Adrenal gland (tissue), 12 donors: Measurements from ENCODE around the gene RBM22. TPM values are rescaled to one million over a fixed set of nuclear protein-coding genes. Genes with fewer than 3 reads are reported as not detected.

Experiments
- DNase-seq, 7 donors: peaks; one replicate each; pipeline ENCODE4 v3.0.0-alpha.2; 2019 to 2020
- H3K27ac ChIP-seq, 5 donors: fragments of 200-600 bp; sonication (generic) in 4 of 5; 1 replicate in 3 of 5; 2 replicates in 2 of 5; pipeline versions ENCODE4 v1.5.1 to v1.8.0; 2016 to 2020; ENCODE audit warnings: mild to moderate bottlenecking in 1 of 5
- H3K27me3 ChIP-seq: fragments of 200-600 bp; 2 replicates; pipeline ENCODE4 v1.8.0; 2021
- H3K36me3 ChIP-seq, 2 donors: fragments of 200-600 bp; replicated peaks in 1 of 2; 1 replicate in 1 of 2; 2 replicates in 1 of 2; pipeline versions ENCODE4 v1.5.1 to v1.8.0; 2018 to 2022
- H3K4me1 ChIP-seq, 2 donors: fragments of 200-600 bp; replicated peaks in 1 of 2; 1 replicate in 1 of 2; 2 replicates in 1 of 2; pipeline versions ENCODE4 v1.5.1 to v1.8.0; 2018 to 2021
- H3K4me3 ChIP-seq, 4 donors: fragments of 200-600 bp; sonication (generic) in 3 of 4; one replicate each; pipeline ENCODE4 v1.5.1; 2016 to 2018
- H3K9me3 ChIP-seq, 3 donors: fragments of 200-600 bp; sonication (generic) in 1 of 3; replicated peaks in 1 of 3; 1 replicate in 2 of 3; 2 replicates in 1 of 3; pipeline versions ENCODE4 v1.5.1 to v1.8.0; 2016 to 2021
- POLR2A ChIP-seq, 2 donors: fragments of 450-650 bp; IDR thresholded peaks; one replicate each; pipeline ENCODE4 v1.6.1; 2017; ENCODE audit warnings: antibody characterized with exemption in 2 of 2, mild to moderate bottlenecking in 2 of 2, moderate library complexity in 1 of 2
- WGBS, 4 donors: extraction: QIAGEN DNeasy Blood & Tissue Kit in 2 of 4; methylation state at CpG; one replicate each; pipeline versions ENCODE4 v1.1.5 to v1.1.7; 2013 to 2017; 5-methylcytosine and 5-hydroxymethylcytosine counted together
- intact Hi-C, 2 donors: fragments of 100-400 bp; cut with DNase I; formaldehyde crosslinking; loops; one replicate each; pipeline versions ENCODE4 v1.14.1 to v1.15.0; 2022 to 2023
- polyA plus RNA-seq, 3 donors: library from polyadenylated mRNA; stranded (reverse); fragments of 200-250 nt in 2 of 3; fragments of 350-450 nt in 1 of 3; fragmentation: Illumina TruSeq in 1 of 3; extraction: RNeasy Lipid Tissue Mini Kit (QIAGEN cat#74804) in 1 of 3; gene quantifications; one replicate each; pipeline ENCODE4 v1.2.3, GENCODE V29; 2013 to 2014
- total RNA-seq, 9 donors: library from RNA; depleted of rRNA in 4 of 9; stranded (reverse); fragments of >200 nt in 4 of 9; fragments of 120-200 nt in 1 of 9; fragmentation: NEBNext Ultra II Directional in 1 of 9; extraction: Animal tissue kit (Norgen Biotek cat#: 25700) in 1 of 9; gene quantifications; one replicate each; pipeline versions ENCODE4 v1.1.0 to v1.2.4, GENCODE V29; 2013 to 2023
- TF ChIP-seq, protein P1 (sequence below), 6 experiments: fragments of 450-650 bp in 4 of 6; fragments of 200-600 bp in 2 of 6; sonication (generic) in 1 of 6; IDR thresholded peaks; 1 replicate in 5 of 6; 2 replicates in 1 of 6; pipeline versions ENCODE4 v1.5.1 to v1.8.0; 2016 to 2021; ENCODE audit warnings: antibody characterized with exemption in 6 of 6, mild to moderate bottlenecking in 2 of 6, moderate library complexity in 1 of 6
- donor health status: healthy with polysubstance abuse.
- donor health status: Bipolar disorder and iron deficiency.
- donor health status: DM: yes; HTN: yes; CAD: no.
- donor health status: DM: no; HTN: no; CAD: no.
- donor health status: DM: no; HTN: no; CAD: no.
- donor health status: DM: yes; HTN: yes; CAD: no.

RBM22 gene
- total and polyA plus RNA-seq, 12 donors: 28.2 to 80.4 (median 38.5) TPM

DNA sequence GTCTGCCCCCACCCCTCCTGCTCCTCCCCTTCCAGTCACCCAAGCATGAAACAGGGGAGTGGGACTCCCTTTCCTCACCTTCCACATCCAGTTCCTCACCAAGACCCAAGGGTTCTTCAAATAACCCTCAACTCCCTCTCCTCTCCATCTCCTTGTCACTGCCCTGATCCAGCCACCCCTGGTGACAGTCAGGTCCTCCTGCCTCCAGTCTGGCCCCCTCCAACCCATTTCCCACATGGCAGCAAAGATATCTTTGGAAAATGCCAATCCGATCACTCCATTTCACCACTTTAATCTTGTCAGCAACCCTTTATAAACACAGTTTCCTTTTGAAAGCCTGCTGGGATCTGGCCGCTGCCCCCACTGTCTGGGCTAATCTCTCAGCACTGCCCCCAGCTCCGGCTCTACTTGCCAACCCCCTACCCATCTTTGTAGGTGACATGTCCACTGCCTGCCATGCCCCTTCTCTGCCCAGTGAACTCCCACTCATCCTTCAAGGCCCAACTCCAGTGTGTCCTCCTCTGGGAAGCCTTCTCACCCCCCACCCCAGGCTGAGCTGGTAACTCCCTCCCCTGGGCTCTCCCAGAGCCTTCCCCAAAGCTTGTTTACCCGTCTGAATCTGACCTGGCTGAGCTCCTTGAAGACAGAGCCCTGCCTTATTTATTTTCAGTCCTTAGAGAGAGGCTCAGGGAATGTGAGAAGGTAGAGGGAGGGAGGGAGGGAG lies 40.6 kb downstream of the RBM22 start:
- DNase-seq: peak in 2 of 7 donors; percentile 13 to 50
- 53 to 62% (median 58%) methylated on average over 4 of the region's 4 CpGs for WGBS, 4 donors
- Histone ChIP-seq H3K27me3 (no peaks in the 10 kb centered on the region), H3K27ac (peak overlapping the region in 1 of 5 donors; percentile 79), H3K4me1 (peaks cover 12 to 21% of the 10 kb centered on the region in 2 donors), H3K9me3 (no peaks in the 10 kb centered on the region), H3K36me3 (no peaks in the 10 kb centered on the region), H3K4me3 (no peak overlapping the region)
- intact Hi-C loops: loop anchor here in 1 of 2 donors (10.0 kb wide), 1 partner anchor 185 kb away; the partner anchor contains the start of gene IRGM
- no peak for TF ChIP-seq POLR2A (IDR thresholded peaks at IDR 0.05)
- TF ChIP-seq, protein P1, sequence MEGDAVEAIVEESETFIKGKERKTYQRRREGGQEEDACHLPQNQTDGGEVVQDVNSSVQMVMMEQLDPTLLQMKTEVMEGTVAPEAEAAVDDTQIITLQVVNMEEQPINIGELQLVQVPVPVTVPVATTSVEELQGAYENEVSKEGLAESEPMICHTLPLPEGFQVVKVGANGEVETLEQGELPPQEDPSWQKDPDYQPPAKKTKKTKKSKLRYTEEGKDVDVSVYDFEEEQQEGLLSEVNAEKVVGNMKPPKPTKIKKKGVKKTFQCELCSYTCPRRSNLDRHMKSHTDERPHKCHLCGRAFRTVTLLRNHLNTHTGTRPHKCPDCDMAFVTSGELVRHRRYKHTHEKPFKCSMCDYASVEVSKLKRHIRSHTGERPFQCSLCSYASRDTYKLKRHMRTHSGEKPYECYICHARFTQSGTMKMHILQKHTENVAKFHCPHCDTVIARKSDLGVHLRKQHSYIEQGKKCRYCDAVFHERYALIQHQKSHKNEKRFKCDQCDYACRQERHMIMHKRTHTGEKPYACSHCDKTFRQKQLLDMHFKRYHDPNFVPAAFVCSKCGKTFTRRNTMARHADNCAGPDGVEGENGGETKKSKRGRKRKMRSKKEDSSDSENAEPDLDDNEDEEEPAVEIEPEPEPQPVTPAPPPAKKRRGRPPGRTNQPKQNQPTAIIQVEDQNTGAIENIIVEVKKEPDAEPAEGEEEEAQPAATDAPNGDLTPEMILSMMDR (IDR thresholded peaks at IDR 0.05): no peak

DNA sequence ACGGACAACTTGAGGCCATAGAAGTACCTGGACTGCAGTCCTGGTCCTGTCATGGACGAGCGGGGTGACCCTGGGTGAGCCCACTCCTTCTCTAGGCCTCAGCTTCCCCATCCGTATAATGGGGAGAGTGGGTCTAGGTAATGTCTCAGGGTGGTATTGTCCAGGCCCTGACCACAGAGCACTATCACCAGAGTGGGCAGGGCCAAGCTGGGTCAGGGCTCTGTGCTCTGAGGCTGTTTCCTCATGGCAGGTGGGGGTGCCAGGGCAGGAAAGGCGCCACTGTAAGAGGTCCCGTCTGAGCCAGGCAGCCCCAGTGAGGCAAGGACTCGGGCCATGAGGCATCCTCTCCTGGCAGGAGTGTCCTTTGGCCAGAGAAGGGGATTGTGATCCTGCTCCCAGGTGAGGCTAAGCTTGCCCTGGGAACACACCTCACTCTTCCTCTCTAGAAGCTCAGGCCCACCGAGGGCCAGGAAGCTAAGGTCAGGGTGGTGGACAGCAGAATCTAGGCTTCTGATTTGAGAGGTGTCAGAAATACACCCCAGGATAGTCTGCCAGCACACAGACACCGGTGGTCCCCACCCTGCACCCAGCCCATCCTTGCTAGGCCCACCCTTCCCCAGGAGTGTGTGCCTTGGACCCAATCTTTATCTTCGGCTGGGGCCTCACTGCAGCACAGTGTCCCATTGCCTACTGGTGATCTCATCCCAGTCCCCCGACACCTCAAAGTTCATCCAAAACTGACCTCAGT lies 41.3 kb downstream of the RBM22 start:
- H3K36me3 ChIP-seq: no peaks in the 10 kb centered on the region
- TF ChIP-seq, protein P1 (IDR thresholded peaks at IDR 0.05): no peak
- peak in 1 of 2 donors; percentile 6 for TF ChIP-seq POLR2A (IDR thresholded peaks at IDR 0.05)
- DNase-seq: peak in 6 of 7 donors; percentile 27 to 64 (median 56)
- WGBS, 4 donors: 64 to 73% (median 70%) methylated on average over 4 to 11 of the region's 11 CpGs
- peaks cover 12 to 21% of the 10 kb centered on the region in 2 donors for H3K4me1 ChIP-seq
- no peak overlapping the region for H3K4me3 ChIP-seq
- peak overlapping the region in 2 of 5 donors; percentile 63 to 79 for H3K27ac ChIP-seq
- no peaks in the 10 kb centered on the region for H3K9me3 ChIP-seq
- H3K27me3 ChIP-seq: no peaks in the 10 kb centered on the region
- intact Hi-C loops: loop anchor here (5.0 to 10.0 kb wide), 2 partner anchors 97 to 185 kb away; partner anchors contain the start of gene IRGM (in 1 of the 2)

DNA sequence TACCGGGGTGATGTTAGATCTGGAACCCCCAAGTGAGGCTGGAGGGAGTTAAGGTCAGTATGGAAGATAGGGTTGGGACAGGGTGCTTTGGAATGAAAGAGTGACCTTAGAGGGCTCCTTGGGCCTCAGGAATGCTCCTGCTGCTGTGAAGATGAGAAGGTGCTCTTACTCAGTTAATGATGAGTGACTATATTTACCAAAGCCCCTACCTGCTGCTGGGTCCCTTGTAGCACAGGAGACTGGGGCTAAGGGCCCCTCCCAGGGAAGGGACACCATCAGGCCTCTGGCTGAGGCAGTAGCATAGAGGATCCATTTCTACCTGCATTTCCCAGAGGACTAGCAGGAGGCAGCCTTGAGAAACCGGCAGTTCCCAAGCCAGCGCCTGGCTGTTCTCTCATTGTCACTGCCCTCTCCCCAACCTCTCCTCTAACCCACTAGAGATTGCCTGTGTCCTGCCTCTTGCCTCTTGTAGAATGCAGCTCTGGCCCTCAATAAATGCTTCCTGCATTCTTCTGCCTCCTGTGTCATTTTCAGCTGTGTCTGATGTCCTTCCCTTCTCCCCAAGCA lies 42.1 kb downstream of the RBM22 start:
- Histone ChIP-seq H3K9me3 (no peaks in the 10 kb centered on the region), H3K27me3 (no peaks in the 10 kb centered on the region), H3K27ac (peak overlapping the region in 3 of 5 donors; percentile 63 to 83 (median 79)), H3K36me3 (no peaks in the 10 kb centered on the region), H3K4me3 (no peak overlapping the region), H3K4me1 (peaks cover 12 to 24% of the 10 kb centered on the region in 2 donors)
- intact Hi-C loops: loop anchor here (5.0 kb wide), 1 partner anchor 96 kb away; no protein-coding TSS in a partner anchor
- WGBS, 4 donors: 28 to 48% (median 32%) methylated on average over 3 of the region's 3 CpGs
- TF ChIP-seq POLR2A (IDR thresholded peaks at IDR 0.05): peak in 1 of 2 donors; percentile 7
- TF ChIP-seq, protein P1 (IDR thresholded peaks at IDR 0.05): no peak
- DNase-seq: peak in 4 of 7 donors; percentile 26 to 71 (median 55)

DNA sequence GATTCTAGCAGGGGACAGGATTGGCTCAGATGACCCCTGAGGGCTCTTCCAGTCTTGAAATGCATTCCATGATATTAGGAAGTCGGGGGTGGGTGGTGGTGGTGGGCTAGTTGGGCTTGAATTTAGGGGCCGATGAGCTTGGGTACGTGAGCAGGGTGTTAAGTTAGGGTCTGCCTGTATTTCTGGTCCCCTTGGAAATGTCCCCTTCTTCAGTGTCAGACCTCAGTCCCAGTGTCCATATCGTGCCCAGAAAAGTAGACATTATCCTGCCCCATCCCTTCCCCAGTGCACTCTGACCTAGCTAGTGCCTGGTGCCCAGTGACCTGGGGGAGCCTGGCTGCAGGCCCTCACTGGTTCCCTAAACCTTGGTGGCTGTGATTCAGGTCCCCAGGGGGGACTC lies 42.7 kb downstream of the RBM22 start:
- intact Hi-C loops: loop anchor here (5.0 kb wide), 1 partner anchor 96 kb away; no protein-coding TSS in a partner anchor

More for the DNA sequence above, 42.7 kb downstream of the RBM22 start:
- Histone ChIP-seq H3K27ac (peak overlapping the region in 3 of 5 donors; percentile 63 to 83 (median 79)), H3K4me3 (no peak overlapping the region), H3K4me1 (peaks cover 12 to 30% of the 10 kb centered on the region in 2 donors), H3K9me3 (no peaks in the 10 kb centered on the region), H3K36me3 (peaks cover 0 to 4% of the 10 kb centered on the region in 2 donors), H3K27me3 (no peaks in the 10 kb centered on the region)
- TF ChIP-seq, protein P1 (IDR thresholded peaks at IDR 0.05): no peak
- peak in 1 of 2 donors; percentile 6 for TF ChIP-seq POLR2A (IDR thresholded peaks at IDR 0.05)
- WGBS, 4 donors: 84 to 94% (median 92%) methylated on average over 4 of the region's 4 CpGs
- DNase-seq: no peak
